SU-DHL-6 (cell line): ENCODE results near the gene ERG.

Source experiments
- H2AFZ ChIP-seq: fragments of 200-600 bp; sonication (generic); 2 replicates; pipeline ENCODE4 v1.6.1; 2014; ENCODE audit warnings: low read depth, mild to moderate bottlenecking, moderate library complexity, mixed read lengths, antibody characterized with exemption, low read length; ENCODE audit not compliant: severe bottlenecking
- H3F3A ChIP-seq: fragments of 200-600 bp; shearing (Covaris generic); 2 replicates; pipeline ENCODE4 v1.6.0; 2016; ENCODE audit warnings: antibody characterized with exemption, mild to moderate bottlenecking; ENCODE audit not compliant: insufficient read depth
- H3K27ac ChIP-seq: fragments of 200-600 bp; sonication (generic); 2 replicates; pipeline ENCODE4 v1.5.1; 2016; ENCODE audit warnings: low read depth, mild to moderate bottlenecking, low read length, moderate library complexity, mixed read lengths
- H3K27me3 ChIP-seq: fragments of 200-600 bp; sonication (generic), shearing (Covaris generic); 2 replicates; pipeline ENCODE4 v1.6.0; 2014; ENCODE audit warnings: mild to moderate bottlenecking, low read length
- H3K36me3 ChIP-seq: fragments of 200-600 bp; sonication (generic); 2 replicates; pipeline ENCODE4 v1.6.1; 2014; ENCODE audit warnings: mild to moderate bottlenecking, low read length, mixed read lengths
- H3K4me2 ChIP-seq: fragments of 300-600, 200-600 bp; shearing (Covaris generic), sonication (generic); 2 replicates; pipeline ENCODE4 v1.6.0; 2014; ENCODE audit warnings: low read length, low read depth, mild to moderate bottlenecking; ENCODE audit not compliant: poor library complexity, severe bottlenecking
- H3K4me3 ChIP-seq: fragments of 200-600 bp; sonication (generic); 2 replicates; pipeline ENCODE4 v1.5.1; 2014; ENCODE audit warnings: antibody characterized with exemption, low read length, mild to moderate bottlenecking, mixed read lengths; ENCODE audit not compliant: insufficient read depth, poor library complexity, severe bottlenecking
- H3K79me2 ChIP-seq: fragments of 200-600 bp; sonication (generic); 2 replicates; pipeline ENCODE4 v1.6.1; 2014; ENCODE audit warnings: mild to moderate bottlenecking, low read length, moderate library complexity; ENCODE audit not compliant: insufficient read depth
- H3K9ac ChIP-seq: fragments of 200-600 bp; sonication (generic); 2 replicates; pipeline ENCODE4 v1.7.0; 2014; ENCODE audit warnings: mild to moderate bottlenecking, low read length
- H3K9me2 ChIP-seq: fragments of 200-600 bp; sonication (generic); replicated peaks from 2 replicates; pipeline ENCODE4 v1.6.1; 2014; ENCODE audit warnings: low read length; ENCODE audit not compliant: insufficient read depth
- H3K9me3 ChIP-seq: fragments of 200-600 bp; sonication (generic); 2 replicates; pipeline ENCODE4 v1.6.1; 2014; ENCODE audit warnings: low read length, mixed read lengths; ENCODE audit not compliant: insufficient read depth
- H4K20me1 ChIP-seq: fragments of 200-600 bp; sonication (generic); 2 replicates; pipeline ENCODE4 v1.6.1; 2014; ENCODE audit warnings: low read depth, mild to moderate bottlenecking, antibody characterized with exemption, low read length, moderate library complexity, mixed read lengths
- EZH2phosphoT487 ChIP-seq: fragments of 200-600 bp; sonication (generic), shearing (Covaris generic); conservative IDR thresholded peaks from 2 replicates; pipeline ENCODE4 v1.6.1; 2018; ENCODE audit warnings: mild to moderate bottlenecking, antibody characterized with exemption, low read length, moderate library complexity, mixed read lengths
- TF ChIP-seq, protein P1 (sequence below): fragments of 200-600 bp; sonication (generic); IDR thresholded peaks from one replicate; pipeline ENCODE4 v1.5.1; 2017; ENCODE audit warnings: antibody characterized with exemption, mild to moderate bottlenecking, low read length, moderate library complexity; ENCODE audit not compliant: insufficient read depth, poor library complexity, severe bottlenecking

ERG gene

DNA sequence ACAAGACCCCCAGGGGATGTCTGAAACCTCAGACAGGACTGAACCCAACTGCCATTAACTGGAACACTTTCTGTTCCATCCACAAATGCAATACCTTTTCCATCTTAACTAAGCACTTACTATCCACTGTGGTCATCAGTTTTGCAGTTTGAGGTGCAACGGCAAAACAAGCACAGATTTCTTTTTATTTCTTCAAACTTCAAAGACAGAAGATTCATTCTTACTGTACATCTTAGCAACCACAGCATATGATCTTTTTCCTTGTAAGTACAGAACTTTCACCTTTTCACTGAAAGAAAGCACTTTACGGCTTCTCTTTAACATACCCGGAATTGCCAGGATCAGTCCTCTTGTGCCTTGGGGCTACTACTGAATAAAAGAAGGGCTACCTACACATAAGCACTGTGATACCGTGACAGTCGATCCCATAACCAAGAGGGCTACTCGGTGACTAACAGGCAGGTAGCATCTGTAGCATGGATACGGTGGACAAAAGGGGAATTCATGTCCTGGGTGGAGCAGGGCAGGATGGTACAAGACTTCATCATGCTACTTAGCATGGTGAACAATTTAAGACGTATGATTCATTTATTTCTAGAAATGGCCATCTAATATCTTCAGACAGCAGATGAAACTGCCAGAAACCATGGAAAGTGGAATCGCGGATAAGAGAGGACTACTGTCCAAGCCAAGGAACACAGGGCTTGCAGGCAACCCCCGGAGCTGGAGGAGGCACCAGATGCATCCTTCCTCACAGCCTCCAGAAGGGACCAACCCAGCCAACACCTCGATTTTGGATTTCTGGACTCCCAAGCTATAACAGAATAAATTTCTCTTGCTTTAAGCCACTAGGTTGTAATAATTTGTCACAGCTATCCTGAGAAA is 18.4 kb downstream of the ERG start:
- Histone ChIP-seq H2AFZ (no peak overlapping the region), H3K9ac (no peak overlapping the region), H3K9me2 (no peaks in the 10 kb centered on the region), H3K79me2 (no peaks in the 10 kb centered on the region), H3K4me2 (no peak overlapping the region), H3K9me3 (no peaks in the 10 kb centered on the region), H3K27me3 (no peaks in the 10 kb centered on the region), H4K20me1 (no peaks in the 10 kb centered on the region), H3K4me3 (no peak overlapping the region), H3F3A (no peaks in the 10 kb centered on the region), H3K27ac (no peak overlapping the region), H3K36me3 (no peaks in the 10 kb centered on the region)
- no peak for TF ChIP-seq EZH2phosphoT487
- TF ChIP-seq, protein P1, sequence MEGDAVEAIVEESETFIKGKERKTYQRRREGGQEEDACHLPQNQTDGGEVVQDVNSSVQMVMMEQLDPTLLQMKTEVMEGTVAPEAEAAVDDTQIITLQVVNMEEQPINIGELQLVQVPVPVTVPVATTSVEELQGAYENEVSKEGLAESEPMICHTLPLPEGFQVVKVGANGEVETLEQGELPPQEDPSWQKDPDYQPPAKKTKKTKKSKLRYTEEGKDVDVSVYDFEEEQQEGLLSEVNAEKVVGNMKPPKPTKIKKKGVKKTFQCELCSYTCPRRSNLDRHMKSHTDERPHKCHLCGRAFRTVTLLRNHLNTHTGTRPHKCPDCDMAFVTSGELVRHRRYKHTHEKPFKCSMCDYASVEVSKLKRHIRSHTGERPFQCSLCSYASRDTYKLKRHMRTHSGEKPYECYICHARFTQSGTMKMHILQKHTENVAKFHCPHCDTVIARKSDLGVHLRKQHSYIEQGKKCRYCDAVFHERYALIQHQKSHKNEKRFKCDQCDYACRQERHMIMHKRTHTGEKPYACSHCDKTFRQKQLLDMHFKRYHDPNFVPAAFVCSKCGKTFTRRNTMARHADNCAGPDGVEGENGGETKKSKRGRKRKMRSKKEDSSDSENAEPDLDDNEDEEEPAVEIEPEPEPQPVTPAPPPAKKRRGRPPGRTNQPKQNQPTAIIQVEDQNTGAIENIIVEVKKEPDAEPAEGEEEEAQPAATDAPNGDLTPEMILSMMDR = no peak

DNA sequence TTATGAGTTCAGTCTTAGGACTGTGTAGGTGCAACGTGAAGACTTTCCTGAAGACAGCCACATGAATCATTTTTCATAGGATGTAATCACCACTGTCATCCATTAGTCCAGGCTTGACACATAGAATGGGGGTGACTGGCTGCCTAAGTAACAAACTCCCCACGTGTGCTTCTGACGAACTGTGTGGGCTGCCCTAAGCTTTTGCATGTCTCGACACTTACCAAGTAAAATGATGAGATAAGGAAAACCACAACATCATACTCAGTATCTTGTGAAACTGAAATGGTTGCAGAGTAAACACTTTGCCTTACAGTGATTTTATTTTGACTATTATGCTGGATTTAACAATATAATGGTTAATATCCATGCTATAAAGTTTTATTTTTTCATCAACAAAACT is 19.5 kb downstream of the ERG start:
- Histone ChIP-seq H3K79me2 (no peaks in the 10 kb centered on the region), H4K20me1 (no peaks in the 10 kb centered on the region), H2AFZ (no peak overlapping the region), H3K9me2 (no peaks in the 10 kb centered on the region), H3K27ac (no peak overlapping the region), H3K9me3 (no peaks in the 10 kb centered on the region), H3K9ac (no peak overlapping the region), H3K27me3 (no peaks in the 10 kb centered on the region), H3F3A (no peaks in the 10 kb centered on the region), H3K4me2 (no peak overlapping the region), H3K36me3 (no peaks in the 10 kb centered on the region), H3K4me3 (no peak overlapping the region)
- TF ChIP-seq, protein P1 = no peak
- no peak for TF ChIP-seq EZH2phosphoT487

DNA sequence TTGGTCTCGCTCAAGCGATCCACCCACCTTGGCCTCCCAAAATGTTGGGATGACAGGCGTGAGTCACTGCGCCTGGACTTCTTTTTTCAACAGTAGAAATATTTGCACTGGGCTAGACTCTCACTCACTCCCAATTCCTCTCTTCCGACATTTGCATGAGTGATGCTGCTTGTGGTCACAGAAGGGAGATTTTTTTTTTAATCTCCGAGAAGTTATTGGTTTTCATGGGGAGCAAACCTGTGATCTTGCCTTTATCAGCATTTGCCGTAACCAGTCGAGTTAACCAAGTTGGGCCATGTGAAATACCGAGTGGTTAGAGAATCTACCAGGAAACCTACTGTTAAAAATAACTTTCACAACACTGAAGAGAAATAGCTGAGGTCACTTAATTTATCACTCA is 21.1 kb downstream of the ERG start:
- Histone ChIP-seq H3K9me2 (no peaks in the 10 kb centered on the region), H3K79me2 (no peaks in the 10 kb centered on the region), H2AFZ (no peak overlapping the region), H3K27me3 (no peaks in the 10 kb centered on the region), H3K9ac (no peak overlapping the region), H3K9me3 (no peaks in the 10 kb centered on the region), H3K4me3 (no peak overlapping the region), H3F3A (no peaks in the 10 kb centered on the region), H3K4me2 (no peak overlapping the region), H4K20me1 (no peaks in the 10 kb centered on the region), H3K36me3 (no peaks in the 10 kb centered on the region), H3K27ac (no peak overlapping the region)
- TF ChIP-seq, protein P1 = no peak
- TF ChIP-seq EZH2phosphoT487 = no peak
